Raji (cell line): ENCODE results near the gene SAP30L.

Experiments
- POLR2A ChIP-seq: IDR thresholded peaks from 2 replicates; pipeline ENCODE4 v1.6.1; 2011; ENCODE audit warnings: low read depth, low read length, control low read depth; ENCODE audit not compliant: insufficient read depth

Gene SAP30L

GRCh38 chr5:154442801-154443200 is 3.0 kb upstream of the SAP30L start:
- no peak for TF ChIP-seq POLR2A

- TF ChIP-seq POLR2A = no peak
Observed at GRCh38 chr5:154444556-154445421, 1.0 kb upstream of the SAP30L start.

GRCh38 chr5:154446195-154447088 is 645 bp downstream of the SAP30L start:
- TF ChIP-seq POLR2A = no peak

GRCh38 chr5:154447089-154447725 is 1.4 kb downstream of the SAP30L start:
- no peak for TF ChIP-seq POLR2A

- no peak for TF ChIP-seq POLR2A
Observed at GRCh38 chr5:154449786-154450185, 4.0 kb downstream of the SAP30L start.

- TF ChIP-seq POLR2A = no peak
Observed at GRCh38 chr5:154451957-154452356, 6.2 kb downstream of the SAP30L start.

GRCh38 chr5:154455585-154455984 is 9.8 kb downstream of the SAP30L start:
- TF ChIP-seq POLR2A = no peak

- TF ChIP-seq POLR2A = no peak
Observed at GRCh38 chr5:154456540-154456939, 10.7 kb downstream of the SAP30L start.

- TF ChIP-seq POLR2A = no peak
Observed at GRCh38 chr5:154459015-154459414, 13.2 kb downstream of the SAP30L start.

- no peak for TF ChIP-seq POLR2A
Observed at GRCh38 chr5:154460172-154460571, 14.4 kb downstream of the SAP30L start.

GRCh38 chr5:154461531-154461930 is 15.7 kb downstream of the SAP30L start:
- TF ChIP-seq POLR2A = no peak

GRCh38 chr5:154464438-154464837 is 18.6 kb downstream of the SAP30L start:
- TF ChIP-seq POLR2A = no peak

- TF ChIP-seq POLR2A = no peak
Observed at GRCh38 chr5:154465169-154465568, 19.4 kb downstream of the SAP30L start.

GRCh38 chr5:154466147-154466546 is 20.4 kb downstream of the SAP30L start:
- no peak for TF ChIP-seq POLR2A

GRCh38 chr5:154466671-154467070 is 20.9 kb downstream of the SAP30L start:
- TF ChIP-seq POLR2A = no peak
